Panc1 (cell line): Measurements from ENCODE around the gene C6orf89. TPM values are rescaled to one million over a fixed set of nuclear protein-coding genes. Genes with fewer than 3 reads are reported as not detected.
A peak's percentile ranks its signal among the peaks of the same experiment; 100 is the strongest.

Experiments
- ATAC-seq: fragments of 200-7000 bp; cut with Tn5 transposase; 2 replicates; pipeline ENCODE4 v1.9.1; 2020; ENCODE audit warnings: mild to moderate bottlenecking, moderate library complexity
- BruUV-seq: library from RNA; stranded (reverse); fragments of 400-500 nt; replicated peaks from 2 replicates; lab custom pipeline; 2021; lab: Mats Ljungman, UMichigan
- CTCF ChIA-PET: fragments of 300-600 bp; sonication (Branson Sonifier 250); formaldehyde crosslinking; loops from one replicate; lab custom pipeline; 2022; ENCODE audit warnings: antibody characterized with exemption; lab: Charles Lee
- POLR2A ChIA-PET: fragments of 300-600 bp; sonication (Branson Sonifier 250); formaldehyde crosslinking; loops from one replicate; lab custom pipeline; 2022; ENCODE audit warnings: antibody characterized with exemption; lab: Charles Lee
- DNase-seq: peaks from one replicate; pipeline ENCODE4 v3.0.0-alpha.2; 2010; ENCODE audit warnings: low read depth, low spot score
- H3K27ac ChIP-seq: 2 replicates; pipeline ENCODE4 v1.5.1; 2011; ENCODE audit warnings: mild to moderate bottlenecking, low read length, inconsistent platforms
- H3K27me3 ChIP-seq: fragments of 200-500 bp; sonication (Bioruptor generic); 2 replicates; pipeline ENCODE4 v1.6.0; 2014; ENCODE audit warnings: low read length, inconsistent platforms; ENCODE audit not compliant: control insufficient read depth, insufficient read depth
- H3K36me3 ChIP-seq: fragments of 200-500 bp; sonication (Bioruptor generic); 2 replicates; pipeline ENCODE4 v1.5.1; 2014; ENCODE audit warnings: inconsistent platforms, mild to moderate bottlenecking, low read length, moderate library complexity; ENCODE audit not compliant: control insufficient read depth, insufficient read depth
- H3K4me1 ChIP-seq: 2 replicates; pipeline ENCODE4 v1.5.1; 2011; ENCODE audit warnings: inconsistent platforms, mild to moderate bottlenecking, low read length, moderate library complexity; ENCODE audit not compliant: control insufficient read depth, insufficient read depth
- H3K4me3 ChIP-seq, 2 experiments: 2 replicates each; pipeline ENCODE4 v1.5.1; 2011 to 2012; ENCODE audit warnings: low read depth in 2 of 2, low read length in 2 of 2, mild to moderate bottlenecking in 2 of 2, inconsistent platforms in 1 of 2, moderate library complexity in 1 of 2
- H3K9me3 ChIP-seq: fragments of 200-500 bp; sonication (Bioruptor generic); 2 replicates; pipeline ENCODE4 v1.5.1; 2014; ENCODE audit warnings: low read depth, mild to moderate bottlenecking, inconsistent platforms, low read length, moderate library complexity; ENCODE audit not compliant: control insufficient read depth, insufficient read depth
- POLR2AphosphoS5 ChIP-seq: IDR thresholded peaks from 2 replicates; pipeline ENCODE4 v1.6.1; 2012; ENCODE audit warnings: mild to moderate bottlenecking, low read depth, low read length, moderate library complexity
- SIN3A ChIP-seq: IDR thresholded peaks from 2 replicates; pipeline ENCODE4 v1.6.1; 2012; ENCODE audit warnings: low read depth, mild to moderate bottlenecking, low read length, moderate library complexity, borderline replicate concordance; ENCODE audit not compliant: insufficient read depth
- TCF7L2 ChIP-seq: IDR thresholded peaks from 2 replicates; pipeline ENCODE4 v1.6.1; 2011; ENCODE audit warnings: mild to moderate bottlenecking, low read depth, low read length, inconsistent platforms
- in situ Hi-C: cut with HindIII; loops from 2 replicates; pipeline ENCODE4 v1.10.0; 2016; ENCODE audit warnings: low sequenced_read_pairs, low pct_unique_long_range_greater_than_20kb
- intact Hi-C: fragments of 100-400 bp; cut with micrococcal nuclease; formaldehyde crosslinking; loops from one replicate; pipeline ENCODE4 v1.10.0; 2022; ENCODE audit not compliant: unreplicated experiment
- total RNA-seq: library from RNA; stranded (reverse); gene quantifications from one replicate; pipeline ENCODE4 v1.2.1, GENCODE V29; 2021; ENCODE audit not compliant: unreplicated experiment
- TF ChIP-seq, protein P1 (sequence below), 2 experiments: IDR thresholded peaks; 2 replicates each; pipeline ENCODE4 v1.6.1; 2011 to 2012; ENCODE audit warnings: low read depth in 2 of 2, control low read depth in 1 of 2, low read length in 1 of 2, mild to moderate bottlenecking in 1 of 2, moderate library complexity in 1 of 2; ENCODE audit not compliant: insufficient read depth in 1 of 2
- TF ChIP-seq, protein P2 (sequence below): fragments of 450-650 bp; IDR thresholded peaks from 2 replicates; pipeline ENCODE4 v1.5.1; 2017; ENCODE audit warnings: mild to moderate bottlenecking

Gene C6orf89
- total RNA-seq, 1 experiment from 2014 or later, result 59.2 TPM

DNA sequence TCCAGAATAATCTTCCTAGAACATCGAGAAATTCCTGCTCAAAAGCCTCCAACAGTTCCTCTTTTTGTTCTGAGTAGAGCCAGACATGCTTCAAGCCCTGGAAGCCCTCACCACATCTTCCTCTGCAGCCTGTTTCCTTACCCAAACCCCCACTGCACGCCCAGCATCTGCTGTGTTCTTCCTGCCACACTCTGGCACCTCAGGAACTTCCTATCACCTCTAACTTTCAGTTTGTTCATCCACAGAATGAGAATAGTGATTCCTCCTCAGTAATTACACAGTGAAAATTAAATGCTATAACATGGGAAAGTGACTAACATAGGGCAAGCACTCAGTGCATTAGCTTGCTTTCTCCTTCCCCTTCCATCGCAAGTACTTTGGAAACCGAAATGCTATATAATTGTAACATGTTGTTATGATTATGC lies 26.3 kb downstream of the C6orf89 start:
- intact Hi-C loops (no loop called here), in situ Hi-C loops (no loop called here)
- Histone ChIP-seq H3K27ac (peak overlapping the region; percentile 49), H3K4me3 (no peak overlapping the region), H3K4me1 (peaks cover 37% of the 10 kb centered on the region), H3K9me3 (no peaks in the 10 kb centered on the region), H3K27me3 (no peaks in the 10 kb centered on the region), H3K36me3 (peaks cover 4% of the 10 kb centered on the region)
- ATAC-seq (peak; percentile 19), DNase-seq (no peak)
- no peak for TF ChIP-seq TCF7L2
- TF ChIP-seq, protein P1, sequence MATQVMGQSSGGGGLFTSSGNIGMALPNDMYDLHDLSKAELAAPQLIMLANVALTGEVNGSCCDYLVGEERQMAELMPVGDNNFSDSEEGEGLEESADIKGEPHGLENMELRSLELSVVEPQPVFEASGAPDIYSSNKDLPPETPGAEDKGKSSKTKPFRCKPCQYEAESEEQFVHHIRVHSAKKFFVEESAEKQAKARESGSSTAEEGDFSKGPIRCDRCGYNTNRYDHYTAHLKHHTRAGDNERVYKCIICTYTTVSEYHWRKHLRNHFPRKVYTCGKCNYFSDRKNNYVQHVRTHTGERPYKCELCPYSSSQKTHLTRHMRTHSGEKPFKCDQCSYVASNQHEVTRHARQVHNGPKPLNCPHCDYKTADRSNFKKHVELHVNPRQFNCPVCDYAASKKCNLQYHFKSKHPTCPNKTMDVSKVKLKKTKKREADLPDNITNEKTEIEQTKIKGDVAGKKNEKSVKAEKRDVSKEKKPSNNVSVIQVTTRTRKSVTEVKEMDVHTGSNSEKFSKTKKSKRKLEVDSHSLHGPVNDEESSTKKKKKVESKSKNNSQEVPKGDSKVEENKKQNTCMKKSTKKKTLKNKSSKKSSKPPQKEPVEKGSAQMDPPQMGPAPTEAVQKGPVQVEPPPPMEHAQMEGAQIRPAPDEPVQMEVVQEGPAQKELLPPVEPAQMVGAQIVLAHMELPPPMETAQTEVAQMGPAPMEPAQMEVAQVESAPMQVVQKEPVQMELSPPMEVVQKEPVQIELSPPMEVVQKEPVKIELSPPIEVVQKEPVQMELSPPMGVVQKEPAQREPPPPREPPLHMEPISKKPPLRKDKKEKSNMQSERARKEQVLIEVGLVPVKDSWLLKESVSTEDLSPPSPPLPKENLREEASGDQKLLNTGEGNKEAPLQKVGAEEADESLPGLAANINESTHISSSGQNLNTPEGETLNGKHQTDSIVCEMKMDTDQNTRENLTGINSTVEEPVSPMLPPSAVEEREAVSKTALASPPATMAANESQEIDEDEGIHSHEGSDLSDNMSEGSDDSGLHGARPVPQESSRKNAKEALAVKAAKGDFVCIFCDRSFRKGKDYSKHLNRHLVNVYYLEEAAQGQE (IDR thresholded peaks at IDR 0.05; ENCODE audit: insufficient read depth in 1 of 2, low read depth in 2 of 2, low read length in 1 of 2), result no peak
- TF ChIP-seq POLR2AphosphoS5, result no peak
- TF ChIP-seq, protein P2, sequence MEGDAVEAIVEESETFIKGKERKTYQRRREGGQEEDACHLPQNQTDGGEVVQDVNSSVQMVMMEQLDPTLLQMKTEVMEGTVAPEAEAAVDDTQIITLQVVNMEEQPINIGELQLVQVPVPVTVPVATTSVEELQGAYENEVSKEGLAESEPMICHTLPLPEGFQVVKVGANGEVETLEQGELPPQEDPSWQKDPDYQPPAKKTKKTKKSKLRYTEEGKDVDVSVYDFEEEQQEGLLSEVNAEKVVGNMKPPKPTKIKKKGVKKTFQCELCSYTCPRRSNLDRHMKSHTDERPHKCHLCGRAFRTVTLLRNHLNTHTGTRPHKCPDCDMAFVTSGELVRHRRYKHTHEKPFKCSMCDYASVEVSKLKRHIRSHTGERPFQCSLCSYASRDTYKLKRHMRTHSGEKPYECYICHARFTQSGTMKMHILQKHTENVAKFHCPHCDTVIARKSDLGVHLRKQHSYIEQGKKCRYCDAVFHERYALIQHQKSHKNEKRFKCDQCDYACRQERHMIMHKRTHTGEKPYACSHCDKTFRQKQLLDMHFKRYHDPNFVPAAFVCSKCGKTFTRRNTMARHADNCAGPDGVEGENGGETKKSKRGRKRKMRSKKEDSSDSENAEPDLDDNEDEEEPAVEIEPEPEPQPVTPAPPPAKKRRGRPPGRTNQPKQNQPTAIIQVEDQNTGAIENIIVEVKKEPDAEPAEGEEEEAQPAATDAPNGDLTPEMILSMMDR, result no peak
- TF ChIP-seq SIN3A, result no peak
- ChIA-PET POLR2A (no interaction called here), CTCF (interaction anchor here (0.6 to 0.7 kb wide), 2 partner anchors 18 to 106 kb away, joined by 3 to 5 read pairs; no protein-coding TSS in a partner anchor)
- no TSS peak for BruUV-seq

DNA sequence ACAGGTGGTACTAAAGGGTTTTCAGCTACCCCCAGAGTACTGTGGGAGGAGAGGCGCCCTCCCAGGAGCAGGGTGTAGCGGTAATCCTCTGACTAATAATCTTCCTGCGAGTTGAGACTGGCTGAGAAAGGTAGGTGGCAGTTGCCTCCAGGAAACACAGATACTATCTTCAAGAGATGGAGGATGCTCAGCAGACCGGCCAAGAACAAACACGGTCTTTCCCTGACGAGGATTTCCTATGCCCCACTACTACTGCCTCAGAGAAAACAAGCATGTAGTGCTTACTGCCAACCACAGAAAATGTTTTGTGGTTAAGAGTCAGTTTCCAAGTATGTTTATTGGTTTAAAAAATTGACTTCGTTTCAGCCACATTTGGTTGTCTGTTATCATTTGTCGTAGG lies 26.8 kb downstream of the C6orf89 start:
- DNase-seq (peak; percentile 47), ATAC-seq (peak; percentile 94)
- in situ Hi-C loops, result no loop called here
- H3K4me3 ChIP-seq, result no peak overlapping the region
- peak overlapping the region; percentile 77 for H3K27ac ChIP-seq
- H3K9me3 ChIP-seq, result no peaks in the 10 kb centered on the region
- TF ChIP-seq, protein P2, result peak; percentile 13
- TF ChIP-seq TCF7L2 (peak; percentile 62; the same call in 1 of the 2 replicates), SIN3A (no peak), POLR2AphosphoS5 (peak; percentile 36; the same call in 1 of the 2 replicates)
- TF ChIP-seq, protein P1 (IDR thresholded peaks at IDR 0.05; ENCODE audit: insufficient read depth in 1 of 2, low read depth in 2 of 2, low read length in 1 of 2), result no peak
- intact Hi-C loops, result no loop called here
- CTCF ChIA-PET, result interaction anchor here (0.6 kb wide), 1 partner anchor 19 kb away, joined by 5 read pairs; no protein-coding TSS in a partner anchor
- H3K36me3 ChIP-seq, result peaks cover 4% of the 10 kb centered on the region
- no peaks in the 10 kb centered on the region for H3K27me3 ChIP-seq
- peaks cover 33% of the 10 kb centered on the region for H3K4me1 ChIP-seq
- POLR2A ChIA-PET, result no interaction called here
- BruUV-seq, result no TSS peak
